Fibroblast of skin of back (primary cell): ENCODE results near the gene LMAN2. TPM values are rescaled to one million over a fixed set of nuclear protein-coding genes. Genes with fewer than 3 reads are reported as not detected.

ENCODE experiments used
- DNase-seq: peaks from one replicate; pipeline ENCODE4 v3.0.0-alpha.2; 2013
- polyA plus RNA-seq, 2 experiments: library from polyadenylated mRNA; unstranded; fragments of 120-200 nt; gene quantifications; one replicate each; pipeline ENCODE4 v1.2.1, GENCODE V29; 2013; ENCODE audit not compliant: insufficient read length in 2 of 2

The LMAN2 gene, protein sequence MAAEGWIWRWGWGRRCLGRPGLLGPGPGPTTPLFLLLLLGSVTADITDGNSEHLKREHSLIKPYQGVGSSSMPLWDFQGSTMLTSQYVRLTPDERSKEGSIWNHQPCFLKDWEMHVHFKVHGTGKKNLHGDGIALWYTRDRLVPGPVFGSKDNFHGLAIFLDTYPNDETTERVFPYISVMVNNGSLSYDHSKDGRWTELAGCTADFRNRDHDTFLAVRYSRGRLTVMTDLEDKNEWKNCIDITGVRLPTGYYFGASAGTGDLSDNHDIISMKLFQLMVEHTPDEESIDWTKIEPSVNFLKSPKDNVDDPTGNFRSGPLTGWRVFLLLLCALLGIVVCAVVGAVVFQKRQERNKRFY
- polyA plus RNA-seq (2013, experiment 1 of 2; ENCODE audit: insufficient read length) = 141 TPM
- polyA plus RNA-seq (2013, experiment 2 of 2; ENCODE audit: insufficient read length) = 110 TPM

DNA sequence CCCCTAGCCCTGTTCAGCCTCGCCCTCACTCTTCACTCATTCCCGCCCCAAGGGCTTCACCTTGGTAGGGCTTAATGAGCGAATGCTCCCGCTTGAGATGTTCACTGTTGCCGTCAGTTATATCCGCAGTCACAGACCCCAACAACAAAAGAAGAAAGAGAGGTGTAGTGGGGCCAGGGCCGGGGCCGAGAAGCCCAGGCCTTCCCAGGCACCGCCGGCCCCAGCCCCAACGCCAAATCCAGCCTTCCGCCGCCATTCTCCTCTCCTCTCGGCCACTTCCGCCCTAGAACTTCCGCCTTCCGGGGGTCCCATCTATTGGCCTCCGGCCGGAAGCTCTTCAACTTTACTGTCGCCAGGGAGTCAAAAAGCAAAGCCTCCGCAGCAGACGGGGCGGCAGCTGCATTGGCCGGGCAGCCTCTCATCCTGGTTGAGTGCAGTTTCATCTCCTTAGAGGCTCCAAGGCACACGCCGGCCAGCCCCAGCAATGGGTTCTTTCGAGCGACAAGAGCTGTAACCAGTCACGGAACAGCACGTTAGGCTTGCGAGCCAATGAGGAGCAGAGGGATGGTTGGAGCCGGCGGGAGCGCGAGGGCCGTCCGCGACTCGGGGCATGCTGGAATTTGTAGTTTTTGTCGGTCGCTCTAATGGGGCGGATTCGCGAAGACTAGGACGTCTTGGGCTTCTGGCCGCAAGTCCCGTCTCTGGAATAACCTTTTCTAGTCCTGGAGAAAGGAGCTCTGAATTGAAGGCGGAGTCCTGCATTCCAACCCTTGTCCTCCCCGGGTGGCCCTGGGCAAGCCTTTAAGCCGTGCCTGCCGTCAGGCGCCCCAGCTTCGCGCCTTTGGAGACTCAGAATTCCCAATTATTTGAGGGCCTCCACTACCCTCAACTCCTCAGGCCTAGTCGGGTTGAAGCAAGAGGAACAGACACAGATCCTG, at the start of gene LMAN2:
Gene LMAN2, minus strand, starts transcription at position 277 of the 938 bp plus-strand sequence. Its CDS starts 21 bp downstream, at position 256.
- peak; percentile 98 for DNase-seq

GRCh38 chr5:177399997-177400868, 48.8 kb upstream of the LMAN2 start, which contains the start of gene PFN3:
Gene PFN3, minus strand, starts transcription at chr5:177400661. Its CDS starts 85 bp downstream, at chr5:177400576.
- DNase-seq = peak; percentile 35

DNA sequence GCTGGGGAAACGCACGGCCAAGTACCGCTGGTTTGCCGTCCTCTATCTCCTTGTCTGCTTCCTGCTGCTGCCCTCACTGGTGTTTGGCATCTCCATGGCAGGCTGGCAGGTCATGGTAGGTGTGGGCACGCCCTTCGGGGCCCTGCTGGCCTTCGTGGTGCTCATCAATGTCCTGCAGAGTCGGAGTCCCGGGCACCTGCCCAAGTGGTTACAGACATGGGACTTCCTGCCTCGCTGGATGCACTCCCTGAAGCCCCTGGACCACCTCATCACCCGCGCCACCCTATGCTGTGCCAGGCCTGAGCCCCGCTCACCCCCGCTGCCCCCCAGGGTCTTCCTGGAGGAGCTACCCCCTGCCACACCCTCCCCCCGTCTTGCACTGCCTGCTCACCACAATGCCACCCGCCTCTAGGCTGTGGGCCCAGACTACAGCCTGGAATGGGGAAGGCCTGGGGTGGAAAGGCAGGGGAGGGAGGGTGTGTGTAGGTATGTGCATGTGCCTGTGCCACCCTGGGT, 46.5 kb upstream of the LMAN2 start:
- DNase-seq = no peak

- no peak for DNase-seq
These were observed 45.3 kb upstream of the LMAN2 start for GRCh38 chr5:177396807-177397206.

- no peak for DNase-seq
These were observed 44.6 kb upstream of the LMAN2 start for GRCh38 chr5:177396078-177396477.

GRCh38 chr5:177393990-177394389, 42.5 kb upstream of the LMAN2 start:
- no peak for DNase-seq

DNA sequence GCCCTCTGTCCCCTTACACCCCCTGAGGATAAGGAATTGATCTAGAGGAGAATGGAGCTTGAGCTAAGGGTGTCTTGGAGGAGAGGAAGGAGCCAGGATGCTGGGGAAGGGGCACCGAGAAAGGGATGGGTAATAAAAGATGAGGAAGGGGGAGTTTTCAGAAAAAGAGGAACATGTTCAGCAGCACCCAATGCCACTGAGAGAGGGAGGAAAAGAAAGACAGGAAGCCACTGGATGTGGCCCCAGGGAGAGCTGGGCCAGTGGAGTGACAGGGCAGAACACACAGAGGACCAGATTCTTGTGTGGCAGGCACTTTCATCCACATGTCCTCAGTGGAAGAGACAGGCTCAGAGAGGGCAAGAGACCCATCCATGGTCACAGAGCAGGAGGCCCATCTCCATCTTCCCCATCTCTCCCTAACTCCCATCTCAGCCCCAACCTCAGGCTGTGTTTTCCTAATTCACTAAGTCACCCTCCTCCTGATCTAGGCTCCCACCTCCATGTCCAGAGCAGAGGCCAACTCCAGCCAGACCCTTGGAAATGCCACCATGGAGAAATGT, 41.8 kb upstream of the LMAN2 start:
- DNase-seq = no peak

- no peak for DNase-seq
These were observed 41.3 kb upstream of the LMAN2 start for GRCh38 chr5:177392765-177393164.

- peak; percentile 80 for DNase-seq
These were observed 39.2 kb upstream of the LMAN2 start for GRCh38 chr5:177390363-177391300.

DNA sequence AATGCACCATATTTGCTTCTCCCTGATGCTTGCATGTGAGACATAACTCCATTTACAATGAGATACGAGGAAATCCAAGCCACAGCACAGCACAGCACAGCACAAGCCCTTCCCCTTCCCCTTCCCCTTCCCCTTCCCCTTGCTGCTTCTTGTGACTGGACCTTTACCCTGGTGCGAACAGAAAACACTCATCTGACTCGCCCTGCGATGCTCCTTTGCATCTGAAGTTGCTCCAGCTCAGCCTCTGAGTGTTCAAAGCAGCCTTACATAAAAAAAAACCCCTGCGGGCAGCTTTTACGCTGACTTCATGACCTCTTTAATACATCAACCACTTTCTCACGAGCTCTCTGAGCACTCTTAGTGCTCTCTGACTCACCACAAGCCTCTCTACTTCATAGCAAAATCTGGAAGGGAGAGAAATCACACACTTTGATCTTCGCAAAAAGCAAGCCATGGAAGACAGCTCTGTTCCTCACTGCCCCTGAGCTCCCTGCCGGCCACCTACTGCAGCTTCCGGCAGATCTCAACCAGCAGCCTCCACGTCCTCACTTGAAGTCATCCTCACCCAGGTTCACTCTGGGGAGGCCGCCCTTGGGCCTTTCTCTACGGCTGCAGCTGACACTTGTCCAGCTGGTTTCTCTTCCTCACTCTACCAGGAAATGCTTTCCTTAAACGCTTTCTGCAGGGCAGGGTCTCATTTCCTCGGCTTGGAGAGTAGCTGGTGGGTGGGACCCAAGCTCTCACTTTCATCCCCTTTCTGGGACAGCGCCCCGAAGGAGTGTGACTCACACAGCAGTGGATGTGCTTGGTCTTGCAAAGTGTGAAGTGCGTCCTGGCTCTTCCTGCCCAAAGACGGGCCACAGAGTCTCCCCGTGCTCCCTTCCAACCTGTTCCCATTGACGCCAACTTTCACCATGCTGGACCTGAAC, 38.0 kb upstream of the LMAN2 start:
- DNase-seq = peak; percentile 84

DNA sequence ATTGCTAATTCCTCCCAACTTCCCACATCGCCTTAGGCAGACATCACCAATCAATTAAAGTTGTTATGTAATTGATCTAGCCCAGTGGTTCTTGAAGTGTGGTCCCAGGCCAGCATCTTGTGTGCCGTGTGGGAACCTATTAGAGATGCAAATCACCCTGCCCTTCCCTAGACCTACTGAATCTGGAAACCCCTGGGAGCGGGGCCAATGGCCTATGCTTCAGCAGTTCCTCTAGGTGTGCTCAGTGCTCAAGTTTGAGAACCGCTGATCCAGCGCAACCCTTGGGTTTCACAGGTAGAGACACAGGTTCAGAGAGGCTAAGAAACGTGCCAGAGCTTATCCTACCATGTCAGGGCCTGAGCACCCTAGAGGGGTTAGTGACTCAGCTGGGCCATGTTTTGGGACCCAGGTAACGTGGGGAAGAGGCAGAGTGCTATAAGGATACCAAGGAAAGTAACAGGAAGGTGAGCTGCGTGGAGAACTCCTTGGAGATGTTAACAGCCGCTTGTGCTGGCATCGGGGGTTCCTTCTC, 37.1 kb upstream of the LMAN2 start:
- DNase-seq = no peak

- DNase-seq = no peak
These were observed 35.9 kb upstream of the LMAN2 start for GRCh38 chr5:177387405-177387804.

DNA sequence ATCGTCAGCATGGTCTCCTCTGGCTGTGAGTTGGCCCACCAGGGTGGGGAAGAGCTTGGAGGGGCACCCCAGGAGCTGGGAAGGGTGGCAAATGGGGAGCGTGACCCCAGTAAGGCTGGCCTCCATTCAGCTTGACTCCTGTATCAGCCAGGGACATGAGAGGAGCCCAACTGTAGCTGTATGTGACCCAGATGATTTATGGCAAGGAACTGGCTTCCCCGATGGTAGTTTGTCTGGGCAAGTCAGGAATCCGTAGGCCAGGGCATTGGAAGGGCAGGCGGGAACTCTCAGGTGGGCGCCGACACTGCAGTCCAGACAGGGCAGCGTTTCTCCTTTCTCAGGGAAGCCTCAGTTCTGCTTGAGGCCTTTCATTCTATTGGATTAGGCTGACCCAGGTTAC, 35.1 kb upstream of the LMAN2 start:
- no peak for DNase-seq

DNA sequence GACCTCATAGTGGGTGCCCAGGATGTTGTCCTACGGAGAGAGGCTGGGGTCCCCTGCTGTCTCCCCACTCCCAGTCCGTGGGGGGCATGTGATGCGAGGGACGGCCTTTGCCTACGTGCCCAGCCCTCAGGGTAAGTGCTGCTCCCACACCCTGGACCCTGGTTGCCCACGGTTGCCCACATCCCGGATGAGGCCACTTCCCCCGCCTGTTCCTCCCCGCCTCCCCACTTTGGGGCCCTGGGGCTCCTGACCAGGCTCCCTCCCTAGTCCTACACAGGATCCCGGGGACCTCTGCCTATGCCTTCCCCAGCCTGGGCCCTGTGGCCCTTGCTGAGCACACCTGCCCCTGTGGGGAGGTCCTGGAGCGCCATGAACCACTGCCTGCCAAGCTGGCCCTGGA, 34.3 kb upstream of the LMAN2 start:
- DNase-seq = no peak

- DNase-seq = no peak
These were observed 32.7 kb upstream of the LMAN2 start, which contains the start of gene SLC34A1 for GRCh38 chr5:177384134-177384533. Gene SLC34A1, plus strand, starts transcription at chr5:177384434. Its CDS starts 1,308 bp downstream, at chr5:177385742.

DNA sequence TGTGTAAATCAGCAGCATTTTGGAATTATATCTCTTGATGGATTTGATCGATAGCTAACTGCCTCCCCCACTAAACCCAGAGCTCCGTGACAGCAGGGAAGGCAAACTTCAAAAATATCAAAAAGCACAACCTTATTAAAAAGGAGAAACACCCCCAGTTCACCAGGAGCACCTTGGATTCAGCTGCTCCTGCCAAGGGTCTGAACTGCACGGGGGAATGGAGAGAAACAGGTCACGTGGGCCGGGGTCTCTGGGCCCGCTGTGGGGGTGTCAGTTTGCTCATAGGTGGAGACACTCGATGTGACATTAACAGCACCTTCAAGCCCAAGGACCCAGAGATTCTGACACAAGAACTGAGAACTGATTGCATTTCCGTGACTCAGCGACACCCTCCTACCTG, 31.7 kb upstream of the LMAN2 start:
- no peak for DNase-seq

DNA sequence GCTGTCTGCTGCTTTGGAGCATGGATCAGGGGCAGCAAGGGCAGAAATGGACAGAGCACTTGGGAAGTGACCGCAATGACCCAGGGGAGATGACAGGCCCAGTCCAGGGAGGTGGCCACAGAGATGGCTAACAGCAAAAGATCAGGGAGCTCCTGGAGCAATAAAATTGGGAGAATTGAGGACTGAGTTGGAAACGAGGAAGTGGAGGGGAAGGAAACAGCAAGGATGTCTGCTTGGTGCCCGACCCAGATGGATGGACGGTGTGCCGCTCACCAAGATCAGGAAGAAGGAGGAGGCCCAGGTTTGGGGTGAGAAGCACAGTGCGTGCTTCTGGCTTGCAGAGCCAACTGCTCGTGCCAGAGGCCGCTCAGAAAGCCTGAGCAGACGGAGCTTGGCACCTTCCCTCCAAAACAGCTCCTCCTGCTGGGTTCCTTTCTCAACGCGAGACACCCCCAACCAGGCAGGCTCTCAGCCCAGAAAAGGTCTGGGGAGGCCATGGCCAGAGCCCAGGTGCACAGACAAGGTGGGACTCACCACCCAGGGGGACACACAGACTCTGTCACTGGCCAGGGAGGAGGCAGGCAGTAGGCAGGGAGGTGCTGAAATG, 31.1 kb upstream of the LMAN2 start:
- DNase-seq = no peak

DNA sequence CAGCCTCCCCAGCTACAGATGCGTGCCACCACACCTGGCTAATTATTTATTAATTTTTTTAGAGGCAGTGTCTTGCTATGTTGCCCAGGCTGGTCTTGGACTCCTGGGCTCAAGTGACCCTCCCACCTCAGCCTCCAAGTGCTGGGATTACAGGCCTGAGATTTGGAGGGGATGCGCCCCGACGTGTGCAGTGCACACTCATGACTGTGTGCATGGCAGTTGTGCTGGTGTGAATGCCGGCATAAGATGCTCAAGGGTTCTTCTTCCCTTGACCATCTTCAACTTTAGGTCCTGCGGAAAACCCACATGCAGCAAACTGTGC, 29.3 kb upstream of the LMAN2 start:
- DNase-seq = no peak
